GM12872 (cell line): ENCODE results near the gene PDIA5.

Source experiments
- TF ChIP-seq, protein P1 (sequence below): IDR thresholded peaks from 3 replicates; pipeline ENCODE4 v1.5.1; 2011; ENCODE audit warnings: low read depth, mild to moderate bottlenecking, low read length, moderate library complexity; ENCODE audit not compliant: insufficient read depth

Gene PDIA5

DNA sequence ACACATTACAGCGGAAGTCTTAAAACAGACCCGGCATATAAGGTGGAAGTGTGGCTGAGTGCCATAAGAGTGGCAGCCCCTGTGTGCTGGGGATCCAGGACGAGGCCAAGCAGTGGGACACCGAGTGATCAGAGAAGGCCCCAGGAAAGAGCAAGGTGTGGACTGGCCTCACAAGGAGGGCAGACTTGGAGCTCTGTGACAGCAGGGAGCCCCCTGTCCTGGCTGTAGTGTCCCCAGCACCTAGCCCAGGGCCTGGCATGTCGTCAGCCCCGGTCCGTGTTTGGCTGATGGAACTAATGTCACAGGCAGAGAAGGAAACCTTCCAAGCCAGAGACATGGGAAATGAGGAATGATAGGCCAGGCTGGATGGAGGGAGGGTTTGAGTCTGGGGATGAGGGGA lies 4.8 kb downstream of the PDIA5 start:
- TF ChIP-seq, protein P1, sequence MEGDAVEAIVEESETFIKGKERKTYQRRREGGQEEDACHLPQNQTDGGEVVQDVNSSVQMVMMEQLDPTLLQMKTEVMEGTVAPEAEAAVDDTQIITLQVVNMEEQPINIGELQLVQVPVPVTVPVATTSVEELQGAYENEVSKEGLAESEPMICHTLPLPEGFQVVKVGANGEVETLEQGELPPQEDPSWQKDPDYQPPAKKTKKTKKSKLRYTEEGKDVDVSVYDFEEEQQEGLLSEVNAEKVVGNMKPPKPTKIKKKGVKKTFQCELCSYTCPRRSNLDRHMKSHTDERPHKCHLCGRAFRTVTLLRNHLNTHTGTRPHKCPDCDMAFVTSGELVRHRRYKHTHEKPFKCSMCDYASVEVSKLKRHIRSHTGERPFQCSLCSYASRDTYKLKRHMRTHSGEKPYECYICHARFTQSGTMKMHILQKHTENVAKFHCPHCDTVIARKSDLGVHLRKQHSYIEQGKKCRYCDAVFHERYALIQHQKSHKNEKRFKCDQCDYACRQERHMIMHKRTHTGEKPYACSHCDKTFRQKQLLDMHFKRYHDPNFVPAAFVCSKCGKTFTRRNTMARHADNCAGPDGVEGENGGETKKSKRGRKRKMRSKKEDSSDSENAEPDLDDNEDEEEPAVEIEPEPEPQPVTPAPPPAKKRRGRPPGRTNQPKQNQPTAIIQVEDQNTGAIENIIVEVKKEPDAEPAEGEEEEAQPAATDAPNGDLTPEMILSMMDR = no peak

- TF ChIP-seq, protein P1 = no peak
These were observed 5.3 kb downstream of the PDIA5 start for GRCh38 chr3:123072152-123072551.

- TF ChIP-seq, protein P1 = no peak
These were observed 5.7 kb downstream of the PDIA5 start for GRCh38 chr3:123072564-123072963.

- TF ChIP-seq, protein P1 = no peak
These were observed 8.5 kb downstream of the PDIA5 start for GRCh38 chr3:123075359-123075758.

DNA sequence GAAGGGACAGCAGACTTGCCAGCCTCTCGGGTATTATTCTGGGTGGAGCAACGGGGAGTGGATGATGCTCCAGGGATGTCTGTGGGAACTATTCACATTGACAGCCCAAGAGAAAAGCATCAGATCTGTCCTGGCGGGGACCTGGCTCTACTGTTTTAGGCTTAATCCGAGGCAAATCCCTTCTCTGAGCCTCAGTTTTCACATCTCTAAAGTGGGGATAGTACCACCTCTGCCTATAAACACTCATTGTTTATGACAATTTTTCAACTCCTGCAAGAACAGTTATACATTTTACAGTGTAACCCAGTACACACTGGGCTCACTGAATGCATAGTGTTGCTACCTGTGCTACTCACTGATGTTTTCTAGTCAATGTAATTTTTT lies 9.3 kb downstream of the PDIA5 start:
- TF ChIP-seq, protein P1 = no peak

DNA sequence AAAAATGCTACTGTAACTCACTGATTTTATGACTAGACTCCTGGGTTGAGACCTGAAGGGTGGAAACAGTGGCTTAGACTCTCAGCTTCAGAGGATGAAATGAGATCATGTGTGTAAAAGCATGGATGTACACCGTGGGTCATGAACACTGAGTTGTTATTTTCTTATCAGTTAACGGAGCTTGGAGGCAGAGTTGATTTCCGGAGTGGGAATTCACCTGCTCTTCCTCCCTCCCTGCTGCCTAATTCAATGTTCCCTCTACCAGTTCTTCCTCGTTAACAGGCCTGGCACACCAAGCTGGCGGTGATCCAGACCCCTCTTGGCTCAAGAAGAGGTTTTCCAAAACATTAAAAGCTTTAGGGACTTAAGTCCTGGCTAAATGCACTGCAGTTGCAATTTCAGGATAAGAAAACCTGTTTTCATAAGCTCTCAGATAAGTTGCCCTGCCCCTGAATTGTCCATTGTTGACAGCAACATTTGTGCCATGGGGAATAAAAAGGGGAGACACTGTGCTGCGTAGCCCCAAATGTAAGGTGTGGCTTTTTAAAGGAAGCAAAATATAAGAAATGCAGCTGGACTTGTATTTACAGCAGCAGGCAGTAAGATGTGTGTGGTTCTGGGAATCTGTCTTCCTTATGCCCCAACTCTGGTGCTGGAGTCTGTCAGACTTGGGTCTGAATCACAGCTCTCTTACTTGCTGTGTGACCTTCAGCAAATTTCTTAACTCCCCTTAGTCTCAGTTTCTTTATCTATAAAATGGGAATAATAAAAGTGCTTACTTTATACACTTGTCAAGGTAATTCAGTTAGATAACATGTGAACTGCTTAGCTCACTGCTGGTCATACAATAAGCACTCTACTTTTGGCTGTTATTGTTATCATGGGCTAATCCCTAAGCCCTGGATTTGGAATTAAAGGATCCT lies 9.9 kb downstream of the PDIA5 start:
- TF ChIP-seq, protein P1 = no peak

GRCh38 chr3:123078101-123078500 lies 11.3 kb downstream of the PDIA5 start:
- TF ChIP-seq, protein P1 = no peak
